H9 (cell line): ENCODE results near the gene YLPM1. TPM values are rescaled to one million over a fixed set of nuclear protein-coding genes. Genes with fewer than 3 reads are reported as not detected.

Experiments used
- DNase-seq: peaks from one replicate; pipeline ENCODE4 v3.0.0-alpha.2; 2017
- H2AFZ ChIP-seq: one replicate; pipeline ENCODE4 v1.6.1; 2013; ENCODE audit warnings: mild to moderate bottlenecking, low read length, control low read depth, moderate library complexity
- H2AK5ac ChIP-seq: 2 replicates; pipeline ENCODE4 v1.6.1; 2013; ENCODE audit warnings: low read length, control low read depth, mixed read lengths; ENCODE audit not compliant: insufficient read length
- H2BK120ac ChIP-seq: one replicate; pipeline ENCODE4 v1.6.1; 2013; ENCODE audit warnings: low read depth, mild to moderate bottlenecking, low read length, control low read depth, inconsistent platforms; ENCODE audit not compliant: poor library complexity, severe bottlenecking
- H2BK12ac ChIP-seq: 2 replicates; pipeline ENCODE4 v1.6.1; 2013; ENCODE audit warnings: low read length, control low read depth, mixed read lengths, low read depth; ENCODE audit not compliant: insufficient read length
- H2BK15ac ChIP-seq: 2 replicates; pipeline ENCODE4 v1.6.1; 2013; ENCODE audit warnings: low read depth, low read length, control low read depth
- H2BK20ac ChIP-seq: one replicate; pipeline ENCODE4 v1.6.1; 2013; ENCODE audit warnings: low read depth, mild to moderate bottlenecking, low read length, control low read depth, inconsistent platforms; ENCODE audit not compliant: poor library complexity, severe bottlenecking
- H2BK5ac ChIP-seq: 2 replicates; pipeline ENCODE4 v1.6.1; 2013; ENCODE audit warnings: low read length, control low read depth, mixed read lengths; ENCODE audit not compliant: insufficient read length
- H3K14ac ChIP-seq: 2 replicates; pipeline ENCODE4 v1.6.1; 2013; ENCODE audit warnings: low read length, control low read depth; ENCODE audit not compliant: insufficient read depth
- H3K18ac ChIP-seq: 2 replicates; pipeline ENCODE4 v1.6.1; 2013; ENCODE audit warnings: low read depth, mild to moderate bottlenecking, mixed read lengths, low read length, control low read depth; ENCODE audit not compliant: insufficient read length
- H3K23ac ChIP-seq: 2 replicates; pipeline ENCODE4 v1.6.1; 2013; ENCODE audit warnings: low read length, control low read depth, mixed read lengths, low read depth; ENCODE audit not compliant: insufficient read length
- H3K23me2 ChIP-seq: 2 replicates; pipeline ENCODE4 v1.6.1; 2013; ENCODE audit warnings: low read depth, mild to moderate bottlenecking, mixed read lengths, low read length, control low read depth; ENCODE audit not compliant: insufficient read length, poor library complexity, severe bottlenecking
- H3K27ac ChIP-seq: 2 replicates; pipeline ENCODE4 v1.5.1; 2013; ENCODE audit warnings: low read length, control low read depth, mixed read lengths, low read depth; ENCODE audit not compliant: insufficient read length
- H3K27me3 ChIP-seq: 2 replicates; pipeline ENCODE4 v1.6.1; 2013; ENCODE audit warnings: low read length, control low read depth, inconsistent platforms; ENCODE audit not compliant: insufficient read depth
- H3K4ac ChIP-seq: 2 replicates; pipeline ENCODE4 v1.6.1; 2013; ENCODE audit warnings: low read depth, mild to moderate bottlenecking, control low read depth, inconsistent platforms, low read length, moderate library complexity
- H3K4me1 ChIP-seq: 2 replicates; pipeline ENCODE4 v1.6.1; 2013; ENCODE audit warnings: low read length, control low read depth, inconsistent platforms; ENCODE audit not compliant: insufficient read depth
- H3K4me2 ChIP-seq: 2 replicates; pipeline ENCODE4 v1.6.1; 2013; ENCODE audit warnings: low read length, control low read depth, mixed read lengths; ENCODE audit not compliant: insufficient read length, insufficient read depth
- H3K56ac ChIP-seq: 2 replicates; pipeline ENCODE4 v1.6.1; 2013; ENCODE audit warnings: low read depth, mild to moderate bottlenecking, mixed read lengths, low read length, control low read depth; ENCODE audit not compliant: insufficient read length
- H3K79me1 ChIP-seq: 2 replicates; pipeline ENCODE4 v1.6.1; 2013; ENCODE audit warnings: low read depth, mild to moderate bottlenecking, moderate library complexity, low read length, control low read depth, inconsistent platforms; ENCODE audit not compliant: insufficient read depth, poor library complexity, severe bottlenecking
- H3K79me2 ChIP-seq: 2 replicates; pipeline ENCODE4 v1.6.1; 2013; ENCODE audit warnings: low read length, control low read depth, inconsistent platforms; ENCODE audit not compliant: insufficient read depth
- H3K9ac ChIP-seq: 2 replicates; pipeline ENCODE4 v1.6.1; 2013; ENCODE audit warnings: low read length, control low read depth, mixed read lengths; ENCODE audit not compliant: insufficient read length; ENCODE audit errors: extremely low read depth
- H3K9me3 ChIP-seq: one replicate; pipeline ENCODE4 v1.6.1; 2013; ENCODE audit warnings: low read depth, low read length, inconsistent platforms; ENCODE audit not compliant: control insufficient read depth
- H3T11ph ChIP-seq: one replicate; pipeline ENCODE4 v1.6.1; 2013; ENCODE audit warnings: mild to moderate bottlenecking, low read length, control low read depth, inconsistent platforms
- H4K20me1 ChIP-seq: one replicate; pipeline ENCODE4 v1.6.1; 2013; ENCODE audit not compliant: control insufficient read depth, insufficient read length, insufficient read depth
- H4K5ac ChIP-seq: 2 replicates; pipeline ENCODE4 v1.6.1; 2013; ENCODE audit warnings: low read depth, mild to moderate bottlenecking, mixed read lengths, low read length, control low read depth; ENCODE audit not compliant: insufficient read length
- H4K8ac ChIP-seq: replicated peaks from 2 replicates; pipeline ENCODE4 v1.6.1; 2013; ENCODE audit warnings: low read length, control low read depth, mixed read lengths, low read depth; ENCODE audit not compliant: insufficient read length
- H4K91ac ChIP-seq: 2 replicates; pipeline ENCODE4 v1.6.1; 2013; ENCODE audit warnings: low read depth, mild to moderate bottlenecking, moderate library complexity, mixed read lengths, low read length, control low read depth; ENCODE audit not compliant: insufficient read length
- H3K27ac Mint-ChIP-seq, 3 experiments: 2 replicates in 2 of 3; 3 replicates in 1 of 3; pipeline ENCODE4 v1.8.0; 2020 to 2021; ENCODE audit warnings: mixed read lengths in 3 of 3, mild to moderate bottlenecking in 1 of 3, moderate library complexity in 1 of 3
- H3K27me3 Mint-ChIP-seq: 2 replicates; pipeline ENCODE4 v1.8.0; 2021; ENCODE audit warnings: low read depth, mild to moderate bottlenecking, moderate library complexity, mixed read lengths
- H3K36me3 Mint-ChIP-seq, 3 experiments: 2 replicates in 2 of 3; 3 replicates in 1 of 3; pipeline ENCODE4 v1.8.0; 2020 to 2021; ENCODE audit warnings: low read depth in 3 of 3, mixed read lengths in 3 of 3; ENCODE audit not compliant: insufficient read depth in 1 of 3
- H3K4me1 Mint-ChIP-seq, 2 experiments: 2 replicates each; pipeline ENCODE4 v1.8.0; 2020; ENCODE audit warnings: mixed read lengths in 2 of 2
- H3K4me3 Mint-ChIP-seq, 2 experiments: 2 replicates in 1 of 2; 3 replicates in 1 of 2; pipeline ENCODE4 v1.8.0; 2020 to 2021; ENCODE audit warnings: mild to moderate bottlenecking in 2 of 2, mixed read lengths in 2 of 2, moderate library complexity in 1 of 2
- H3K9me3 Mint-ChIP-seq, 2 experiments: 2 replicates in 1 of 2; 3 replicates in 1 of 2; pipeline ENCODE4 v1.8.0; 2020; ENCODE audit warnings: mild to moderate bottlenecking in 2 of 2, mixed read lengths in 2 of 2, moderate library complexity in 1 of 2
- WGBS: extraction: QIAGEN DNeasy Blood & Tissue Kit; methylation state at CpG from one replicate; pipeline ENCODE4 v1.1.7; 2013; ENCODE audit warnings: missing lambda C conversion rate, low lambda C conversion rate, mixed read lengths; ENCODE audit not compliant: insufficient read length; ENCODE audit errors: extremely low coverage; 5-methylcytosine and 5-hydroxymethylcytosine counted together
- total RNA-seq: library from RNA; stranded (reverse); gene quantifications from 2 replicates; pipeline ENCODE4 v1.2.1, GENCODE V29; 2021
- TF ChIP-seq, protein P1 (sequence below): fragments of 200-600 bp; sonication (generic); conservative IDR thresholded peaks from 3 replicates; pipeline ENCODE4 v1.8.0; 2021; ENCODE audit warnings: antibody characterized with exemption, mild to moderate bottlenecking

Gene YLPM1
- total RNA-seq, 1 experiment from 2014 or later: 82.2 TPM

DNA sequence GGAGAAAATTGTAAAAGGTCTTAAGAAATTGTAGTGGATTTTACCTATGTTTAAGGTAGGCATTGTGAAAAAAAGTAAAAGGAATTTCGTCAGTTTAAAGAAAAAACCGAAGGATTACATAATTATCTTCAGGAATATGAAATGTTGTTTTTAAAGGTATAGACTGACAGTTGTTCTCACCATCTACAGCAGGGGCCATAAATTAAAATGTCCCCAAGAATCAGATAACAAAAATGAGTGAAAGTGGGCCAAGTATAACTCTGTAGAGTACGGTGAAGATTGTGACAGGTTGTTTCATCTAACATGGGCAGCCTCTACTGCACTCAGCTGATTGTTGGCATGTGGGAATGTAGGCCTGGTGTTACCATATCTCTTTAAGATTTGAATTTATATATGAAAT is 38.3 kb downstream of the YLPM1 start:
- no peak overlapping the region for H3K27ac Mint-ChIP-seq
- no peak overlapping the region for H3K4me2 ChIP-seq
- H3K9me3 ChIP-seq: no peaks in the 10 kb centered on the region
- no peak overlapping the region for H3K4ac ChIP-seq
- TF ChIP-seq, protein P1, sequence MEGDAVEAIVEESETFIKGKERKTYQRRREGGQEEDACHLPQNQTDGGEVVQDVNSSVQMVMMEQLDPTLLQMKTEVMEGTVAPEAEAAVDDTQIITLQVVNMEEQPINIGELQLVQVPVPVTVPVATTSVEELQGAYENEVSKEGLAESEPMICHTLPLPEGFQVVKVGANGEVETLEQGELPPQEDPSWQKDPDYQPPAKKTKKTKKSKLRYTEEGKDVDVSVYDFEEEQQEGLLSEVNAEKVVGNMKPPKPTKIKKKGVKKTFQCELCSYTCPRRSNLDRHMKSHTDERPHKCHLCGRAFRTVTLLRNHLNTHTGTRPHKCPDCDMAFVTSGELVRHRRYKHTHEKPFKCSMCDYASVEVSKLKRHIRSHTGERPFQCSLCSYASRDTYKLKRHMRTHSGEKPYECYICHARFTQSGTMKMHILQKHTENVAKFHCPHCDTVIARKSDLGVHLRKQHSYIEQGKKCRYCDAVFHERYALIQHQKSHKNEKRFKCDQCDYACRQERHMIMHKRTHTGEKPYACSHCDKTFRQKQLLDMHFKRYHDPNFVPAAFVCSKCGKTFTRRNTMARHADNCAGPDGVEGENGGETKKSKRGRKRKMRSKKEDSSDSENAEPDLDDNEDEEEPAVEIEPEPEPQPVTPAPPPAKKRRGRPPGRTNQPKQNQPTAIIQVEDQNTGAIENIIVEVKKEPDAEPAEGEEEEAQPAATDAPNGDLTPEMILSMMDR: no peak
- H3K79me1 ChIP-seq: peaks cover 7% of the 10 kb centered on the region
- H2AK5ac ChIP-seq: no peak overlapping the region
- no peak overlapping the region for H2BK15ac ChIP-seq
- H3K4me3 Mint-ChIP-seq: no peak overlapping the region
- no peak overlapping the region for H2AFZ ChIP-seq
- H3K23ac ChIP-seq: no peak overlapping the region
- H2BK20ac ChIP-seq: no peak overlapping the region
- no peak overlapping the region for H2BK5ac ChIP-seq
- H3K4me1 Mint-ChIP-seq: no peaks in the 10 kb centered on the region
- no peaks in the 10 kb centered on the region for H3K4me1 ChIP-seq
- H3K9me3 Mint-ChIP-seq: no peaks in the 10 kb centered on the region
- no CpG with 5 or more reads among the region's 3 CpGs for WGBS
- H4K20me1 ChIP-seq: no peaks in the 10 kb centered on the region
- H3K9ac ChIP-seq: no peak overlapping the region
- no peak overlapping the region for H3K18ac ChIP-seq
- no peaks in the 10 kb centered on the region for H3K27me3 ChIP-seq
- H3K36me3 Mint-ChIP-seq: peaks cover 26 to 51% (median 40%) of the 10 kb centered on the region in 3 experiments; a peak in 6 of 7 replicates
- no peak overlapping the region for H2BK12ac ChIP-seq
- H4K5ac ChIP-seq: no peak overlapping the region
- H3K27me3 Mint-ChIP-seq: no peaks in the 10 kb centered on the region
- no peak for DNase-seq
- H4K8ac ChIP-seq: no peak overlapping the region
- no peaks in the 10 kb centered on the region for H3K23me2 ChIP-seq
- no peak overlapping the region for H4K91ac ChIP-seq
- H3K56ac ChIP-seq: no peak overlapping the region
- H2BK120ac ChIP-seq: no peak overlapping the region
- H3K27ac ChIP-seq: no peak overlapping the region
- no peak overlapping the region for H3K14ac ChIP-seq
- H3K79me2 ChIP-seq: no peaks in the 10 kb centered on the region; the same call in 1 of the 2 replicates
- no peak overlapping the region for H3T11ph ChIP-seq
